MCF 10A (cell line): Measurements from ENCODE around the gene TMEM186. TPM values are rescaled to one million over a fixed set of nuclear protein-coding genes. Genes with fewer than 3 reads are reported as not detected.

Experiments used
- BruUV-seq: library from RNA; stranded (reverse); fragments of 400-500 nt; replicated peaks from 2 replicates; lab custom pipeline; 2021; lab: Mats Ljungman, UMichigan
- CTCF ChIA-PET: fragments of 300-600 bp; sonication (Branson Sonifier 250); formaldehyde crosslinking; extraction: SDS; loops from one replicate; lab custom pipeline; 2021; ENCODE audit warnings: antibody characterized with exemption, inconsistent platforms; lab: Yijun Ruan, JAX
- POLR2A ChIA-PET: fragments of 300-600, 350-650 bp; sonication (Branson Sonifier 250); formaldehyde crosslinking; extraction: SDS; loops from one replicate; lab custom pipeline; 2020; ENCODE audit warnings: antibody characterized with exemption, inconsistent platforms; lab: Yijun Ruan, JAX
- DNase-seq: peaks from one replicate; pipeline ENCODE4 v3.0.0-alpha.2; 2018; ENCODE audit not compliant: unreplicated experiment
- H3K27ac Mint-ChIP-seq: one replicate; pipeline ENCODE4 v1.8.0; 2022; ENCODE audit warnings: mild to moderate bottlenecking, low read depth, mixed read lengths; ENCODE audit not compliant: unreplicated experiment
- H3K27me3 Mint-ChIP-seq: one replicate; pipeline ENCODE4 v1.8.0; 2022; ENCODE audit warnings: mixed read lengths; ENCODE audit not compliant: insufficient read depth, unreplicated experiment
- H3K36me3 Mint-ChIP-seq: one replicate; pipeline ENCODE4 v1.8.0; 2022; ENCODE audit warnings: mild to moderate bottlenecking, moderate library complexity, mixed read lengths; ENCODE audit not compliant: insufficient read depth, unreplicated experiment
- H3K4me1 Mint-ChIP-seq: one replicate; pipeline ENCODE4 v1.8.0; 2022; ENCODE audit warnings: mixed read lengths; ENCODE audit not compliant: insufficient read depth, unreplicated experiment
- H3K4me3 Mint-ChIP-seq: one replicate; pipeline ENCODE4 v1.8.0; 2022; ENCODE audit warnings: mild to moderate bottlenecking, moderate library complexity, mixed read lengths; ENCODE audit not compliant: unreplicated experiment
- H3K9me3 Mint-ChIP-seq: one replicate; pipeline ENCODE4 v1.8.0; 2022; ENCODE audit warnings: mixed read lengths; ENCODE audit not compliant: unreplicated experiment
- CTCF ChIP-seq: fragments of 200-600 bp; IDR thresholded peaks from one replicate; pipeline ENCODE4 v1.8.0; 2022; ENCODE audit warnings: antibody characterized with exemption, mild to moderate bottlenecking; ENCODE audit not compliant: unreplicated experiment
- intact Hi-C: fragments of 100-400 bp; cut with micrococcal nuclease; formaldehyde crosslinking; loops from 2 replicates; pipeline ENCODE4 v1.14.1; 2022
- total RNA-seq: library from RNA; stranded (reverse); gene quantifications from 2 replicates; pipeline ENCODE4 v1.2.3, GENCODE V29; 2022

The TMEM186 gene
- total RNA-seq, 1 experiment from 2014 or later, result 12.9 TPM

- H3K27ac Mint-ChIP-seq, result no peak overlapping the region
- H3K4me1 Mint-ChIP-seq, result no peaks in the 10 kb centered on the region
- no peak for TF ChIP-seq CTCF
- no peaks in the 10 kb centered on the region for H3K27me3 Mint-ChIP-seq
- ChIA-PET CTCF (interaction anchor here (2.1 kb wide), 1 partner anchor 11 kb away, joined by 6 read pairs; no protein-coding TSS in a partner anchor), POLR2A (no interaction called here)
- no TSS peak for BruUV-seq
- intact Hi-C loops, result no loop called here
- H3K36me3 Mint-ChIP-seq, result peaks cover 100% of the 10 kb centered on the region
- no peak overlapping the region for H3K4me3 Mint-ChIP-seq
- H3K9me3 Mint-ChIP-seq, result no peaks in the 10 kb centered on the region
- no peak for DNase-seq
Observed at GRCh38 chr16:8808613-8809353, 11.3 kb upstream of the TMEM186 start.

GRCh38 chr16:8808009-8808408 is 10.6 kb upstream of the TMEM186 start:
- H3K27me3 Mint-ChIP-seq, result no peaks in the 10 kb centered on the region
- H3K9me3 Mint-ChIP-seq, result no peaks in the 10 kb centered on the region
- no TSS peak for BruUV-seq
- DNase-seq, result no peak
- ChIA-PET POLR2A (no interaction called here), CTCF (no interaction called here)
- no peaks in the 10 kb centered on the region for H3K4me1 Mint-ChIP-seq
- no peak overlapping the region for H3K27ac Mint-ChIP-seq
- H3K4me3 Mint-ChIP-seq, result no peak overlapping the region
- TF ChIP-seq CTCF, result no peak
- intact Hi-C loops, result no loop called here
- H3K36me3 Mint-ChIP-seq, result peaks cover 100% of the 10 kb centered on the region

GRCh38 chr16:8807189-8807588 is 9.8 kb upstream of the TMEM186 start:
- Mint-ChIP-seq H3K36me3 (peaks cover 100% of the 10 kb centered on the region), H3K4me3 (no peak overlapping the region), H3K27me3 (no peaks in the 10 kb centered on the region), H3K4me1 (no peaks in the 10 kb centered on the region), H3K9me3 (no peaks in the 10 kb centered on the region), H3K27ac (no peak overlapping the region)
- intact Hi-C loops, result no loop called here
- CTCF ChIA-PET, result interaction anchor here (0.8 to 1.3 kb wide), 3 partner anchors 10 to 238 kb away, joined by 3 to 4 read pairs (median 3); partner anchors contain the start of genes PMM2 and TMEM186
- no peak for TF ChIP-seq CTCF
- no TSS peak for BruUV-seq
- POLR2A ChIA-PET, result interaction anchor here (1.3 kb wide), 1 partner anchor 10 kb away, joined by 7 read pairs; the partner anchor contains the start of genes PMM2 and TMEM186
- no peak for DNase-seq

- BruUV-seq, result no TSS peak
- CTCF ChIA-PET, result interaction anchor here (0.8 to 1.4 kb wide), 4 partner anchors 9 to 239 kb away, joined by 3 to 4 read pairs (median 3); partner anchors contain the start of genes PMM2 and TMEM186
- H3K36me3 Mint-ChIP-seq, result peaks cover 100% of the 10 kb centered on the region
Observed at GRCh38 chr16:8806272-8806983, 9.0 kb upstream of the TMEM186 start.

More at GRCh38 chr16:8806272-8806983, 9.0 kb upstream of the TMEM186 start:
- POLR2A ChIA-PET, result interaction anchor here (0.7 to 1.3 kb wide), 2 partner anchors 9 to 62 kb away, joined by 3 to 7 read pairs; partner anchors contain the start of genes CARHSP1, PMM2 and TMEM186
- Mint-ChIP-seq H3K4me1 (no peaks in the 10 kb centered on the region), H3K4me3 (no peak overlapping the region), H3K27me3 (no peaks in the 10 kb centered on the region), H3K27ac (no peak overlapping the region), H3K9me3 (no peaks in the 10 kb centered on the region)
- DNase-seq, result no peak
- TF ChIP-seq CTCF, result no peak
- intact Hi-C loops, result no loop called here
